Endothelial cell of umbilical vein (primary cell): ENCODE results near the gene OVOL2. TPM values are rescaled to one million over a fixed set of nuclear protein-coding genes. Genes with fewer than 3 reads are reported as not detected.

Experiments used
- BruUV-seq: library from RNA; stranded (reverse); fragments of 400-500 nt; replicated peaks from 2 replicates; lab custom pipeline; 2021; lab: Mats Ljungman, UMichigan
- CTCF ChIA-PET: fragments of 300-600, 350-600 bp; sonication (Branson Sonifier 250); formaldehyde crosslinking; loops from one replicate; lab custom pipeline; 2021; ENCODE audit warnings: antibody characterized with exemption, inconsistent platforms; lab: Charles Lee
- POLR2A ChIA-PET: fragments of 300-600, 350-600 bp; sonication (Branson Sonifier 250); formaldehyde crosslinking; loops from one replicate; lab custom pipeline; 2021; ENCODE audit warnings: antibody characterized with exemption, inconsistent platforms; lab: Charles Lee
- DNase-seq: peaks from one replicate; pipeline ENCODE4 v3.0.0-alpha.2; 2011; ENCODE audit warnings: low read depth, low spot score
- FAIRE-seq: peaks from 2 replicates; lab custom pipeline; 2011; peaks lifted over from hg19 to GRCh38; lab: Jason Lieb, UNC
- H2AFZ ChIP-seq: 2 replicates; pipeline ENCODE4 v1.6.0; 2012; ENCODE audit warnings: low read depth, low read length, control low read depth, inconsistent platforms
- H3K27ac ChIP-seq: 2 replicates; pipeline ENCODE4 v1.5.1; 2011; ENCODE audit warnings: low read depth, mild to moderate bottlenecking, control low read depth, low read length, moderate library complexity; ENCODE audit not compliant: insufficient read depth
- H3K27me3 ChIP-seq, 2 experiments: 2 replicates each; pipeline versions ENCODE4 v1.6.0 to v1.6.1; 2011; ENCODE audit warnings: low read length in 2 of 2, mixed read lengths in 1 of 2; ENCODE audit not compliant: control insufficient read depth in 2 of 2, insufficient read depth in 2 of 2
- H3K36me3 ChIP-seq, 2 experiments: 2 replicates in 1 of 2; 3 replicates in 1 of 2; pipeline ENCODE4 v1.5.1; 2011; ENCODE audit warnings: low read length in 2 of 2, mild to moderate bottlenecking in 1 of 2, moderate library complexity in 1 of 2; ENCODE audit not compliant: control insufficient read depth in 2 of 2, insufficient read depth in 2 of 2; ENCODE audit errors: extremely low read depth in 1 of 2
- H3K4me1 ChIP-seq: 3 replicates; pipeline ENCODE4 v1.5.1; 2011; ENCODE audit warnings: mild to moderate bottlenecking, low read length; ENCODE audit not compliant: control insufficient read depth, insufficient read depth; ENCODE audit errors: extremely low read depth
- H3K4me2 ChIP-seq: 2 replicates; pipeline ENCODE4 v1.6.1; 2011; ENCODE audit warnings: low read length, control low read depth, mixed read lengths; ENCODE audit not compliant: insufficient read depth
- H3K4me3 ChIP-seq, 3 experiments: fragments of 200-600 bp in 1 of 3; sonication (generic), shearing (Covaris generic) in 1 of 3; replicated peaks in 1 of 3; 2 replicates each; pipeline ENCODE4 v1.5.1; 2011 to 2016; ENCODE audit warnings: control low read depth in 3 of 3, low read length in 3 of 3, mild to moderate bottlenecking in 2 of 3, inconsistent platforms in 1 of 3, low read depth in 1 of 3, moderate library complexity in 1 of 3; ENCODE audit not compliant: insufficient read depth in 1 of 3
- H3K79me2 ChIP-seq: 2 replicates; pipeline ENCODE4 v1.6.0; 2012; ENCODE audit warnings: low read length, inconsistent platforms; ENCODE audit not compliant: control insufficient read depth, insufficient read depth
- H3K9ac ChIP-seq: replicated peaks from 2 replicates; pipeline ENCODE3; 2011; ENCODE audit warnings: low read length, control low read depth; ENCODE audit not compliant: insufficient read depth; ENCODE audit errors: extremely low read depth
- H3K9me1 ChIP-seq: replicated peaks from 3 replicates; pipeline ENCODE4 v1.6.0; 2011; ENCODE audit warnings: mild to moderate bottlenecking, low read length; ENCODE audit not compliant: control insufficient read depth, insufficient read depth; ENCODE audit errors: extremely low read depth
- H3K9me3 ChIP-seq: replicated peaks from 2 replicates; pipeline ENCODE4 v1.5.1; 2012; ENCODE audit warnings: low read length, inconsistent platforms; ENCODE audit not compliant: control insufficient read depth, insufficient read depth
- H4K20me1 ChIP-seq: replicated peaks from 2 replicates; pipeline ENCODE3; 2011; ENCODE audit warnings: mild to moderate bottlenecking, low read length; ENCODE audit not compliant: control insufficient read depth, insufficient read depth; ENCODE audit errors: extremely low read depth
- EZH2 ChIP-seq: IDR thresholded peaks from 2 replicates; pipeline ENCODE4 v1.6.1; 2012; ENCODE audit warnings: borderline replicate concordance, low read depth, mild to moderate bottlenecking, moderate library complexity, low read length, inconsistent platforms; ENCODE audit not compliant: severe bottlenecking
- FOS ChIP-seq: IDR thresholded peaks from 2 replicates; pipeline ENCODE4 v1.6.1; 2011; ENCODE audit warnings: mild to moderate bottlenecking, low read length, moderate library complexity, borderline replicate concordance; ENCODE audit not compliant: insufficient read depth
- JUN ChIP-seq: IDR thresholded peaks from 2 replicates; pipeline ENCODE4 v1.6.1; 2011; ENCODE audit warnings: borderline replicate concordance, low read depth; ENCODE audit not compliant: insufficient read length, insufficient read depth
- MYC ChIP-seq: IDR thresholded peaks from one replicate; pipeline ENCODE4 v1.6.1; 2011; ENCODE audit warnings: mild to moderate bottlenecking, low read depth, low read length
- POLR2A ChIP-seq: IDR thresholded peaks from 2 replicates; pipeline ENCODE4 v1.6.1; 2012; ENCODE audit warnings: low read depth, mild to moderate bottlenecking, control low read depth, low read length
- POLR2AphosphoS5 ChIP-seq: IDR thresholded peaks from 2 replicates; pipeline ENCODE4 v1.6.1; 2012; ENCODE audit warnings: low read depth, mild to moderate bottlenecking, control low read depth, low read length, moderate library complexity; ENCODE audit not compliant: insufficient read depth
- dilution Hi-C: fragments of 300-500 bp; cut with MboI; formaldehyde crosslinking; loops from one replicate; pipeline ENCODE4 v1.15.0; 2019; ENCODE audit warnings: low sequenced_read_pairs; ENCODE audit not compliant: extremely low pct_ligation_motif_present
- intact Hi-C: fragments of 100-400 bp; cut with micrococcal nuclease; formaldehyde crosslinking; loops from one replicate; pipeline ENCODE4 v1.10.0; 2022
- polyA plus RNA-seq, 4 experiments: library from polyadenylated mRNA; depleted of rRNA in 3 of 4; stranded (reverse) in 3 of 4; unstranded in 1 of 4; fragments of >200 nt; gene quantifications; 2 replicates each; pipeline versions ENCODE4 v1.2.1 to v1.2.3, GENCODE V29; 2011 to 2012; ENCODE audit warnings: missing spikeins in 1 of 4
- total RNA-seq: library from RNA; stranded (reverse); gene quantifications from 2 replicates; pipeline ENCODE4 v1.2.3, GENCODE V29; 2021
- TF ChIP-seq, protein P1 (sequence below), 2 donors: IDR thresholded peaks; 1 replicate in 1 of 2; 2 replicates in 1 of 2; pipeline ENCODE4 v1.5.1; 2011; ENCODE audit warnings: low read length in 2 of 2, mild to moderate bottlenecking in 2 of 2, moderate library complexity in 2 of 2, control low read depth in 1 of 2, inconsistent platforms in 1 of 2, low read depth in 1 of 2; ENCODE audit not compliant: insufficient read depth in 1 of 2; ENCODE audit errors: extremely low read depth in 1 of 2
- TF ChIP-seq, protein P2 (sequence below): IDR thresholded peaks from 2 replicates; pipeline ENCODE4 v1.6.1; 2011; ENCODE audit not compliant: insufficient read depth, insufficient read length

Gene OVOL2
- total and polyA plus RNA-seq, 2 donors (not counting 3 experiments of a cell fraction or from before 2014, with no cell fraction given): not detected

- Histone ChIP-seq H3K79me2 (no peaks in the 10 kb centered on the region), H3K9me1 (no peaks in the 10 kb centered on the region), H3K27ac (no peak overlapping the region), H3K36me3 (no peaks in the 10 kb centered on the region), H3K4me1 (no peaks in the 10 kb centered on the region), H4K20me1 (no peaks in the 10 kb centered on the region), H3K9me3 (no peaks in the 10 kb centered on the region), H3K4me3 (no peak overlapping the region), H3K4me2 (no peak overlapping the region), H3K9ac (no peak overlapping the region), H2AFZ (no peak overlapping the region), H3K27me3 (peaks cover 0 to 4% of the 10 kb centered on the region in 2 experiments)
- no TSS peak for BruUV-seq
- ChIA-PET POLR2A (no interaction called here), CTCF (no interaction called here)
- intact Hi-C loops (no loop called here), dilution Hi-C loops (no loop called here)
- TF ChIP-seq POLR2AphosphoS5 (no peak), JUN (no peak), MYC (no peak), POLR2A (no peak), FOS (no peak), EZH2 (no peak)
- TF ChIP-seq, protein P1, sequence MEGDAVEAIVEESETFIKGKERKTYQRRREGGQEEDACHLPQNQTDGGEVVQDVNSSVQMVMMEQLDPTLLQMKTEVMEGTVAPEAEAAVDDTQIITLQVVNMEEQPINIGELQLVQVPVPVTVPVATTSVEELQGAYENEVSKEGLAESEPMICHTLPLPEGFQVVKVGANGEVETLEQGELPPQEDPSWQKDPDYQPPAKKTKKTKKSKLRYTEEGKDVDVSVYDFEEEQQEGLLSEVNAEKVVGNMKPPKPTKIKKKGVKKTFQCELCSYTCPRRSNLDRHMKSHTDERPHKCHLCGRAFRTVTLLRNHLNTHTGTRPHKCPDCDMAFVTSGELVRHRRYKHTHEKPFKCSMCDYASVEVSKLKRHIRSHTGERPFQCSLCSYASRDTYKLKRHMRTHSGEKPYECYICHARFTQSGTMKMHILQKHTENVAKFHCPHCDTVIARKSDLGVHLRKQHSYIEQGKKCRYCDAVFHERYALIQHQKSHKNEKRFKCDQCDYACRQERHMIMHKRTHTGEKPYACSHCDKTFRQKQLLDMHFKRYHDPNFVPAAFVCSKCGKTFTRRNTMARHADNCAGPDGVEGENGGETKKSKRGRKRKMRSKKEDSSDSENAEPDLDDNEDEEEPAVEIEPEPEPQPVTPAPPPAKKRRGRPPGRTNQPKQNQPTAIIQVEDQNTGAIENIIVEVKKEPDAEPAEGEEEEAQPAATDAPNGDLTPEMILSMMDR (IDR thresholded peaks at IDR 0.05; ENCODE audit: extremely low read depth in 1 of 2, insufficient read depth in 1 of 2, low read depth in 1 of 2, low read length in 2 of 2): no peak
- TF ChIP-seq, protein P2, sequence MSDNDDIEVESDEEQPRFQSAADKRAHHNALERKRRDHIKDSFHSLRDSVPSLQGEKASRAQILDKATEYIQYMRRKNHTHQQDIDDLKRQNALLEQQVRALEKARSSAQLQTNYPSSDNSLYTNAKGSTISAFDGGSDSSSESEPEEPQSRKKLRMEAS: no peak
- FAIRE-seq (no peak), DNase-seq (no peak)
Measured at GRCh38 chr20:18039063-18039462, 18.7 kb downstream of the OVOL2 start.
